ENCODE measurements around the gene ZNF830.

The ZNF830 gene

DNA sequence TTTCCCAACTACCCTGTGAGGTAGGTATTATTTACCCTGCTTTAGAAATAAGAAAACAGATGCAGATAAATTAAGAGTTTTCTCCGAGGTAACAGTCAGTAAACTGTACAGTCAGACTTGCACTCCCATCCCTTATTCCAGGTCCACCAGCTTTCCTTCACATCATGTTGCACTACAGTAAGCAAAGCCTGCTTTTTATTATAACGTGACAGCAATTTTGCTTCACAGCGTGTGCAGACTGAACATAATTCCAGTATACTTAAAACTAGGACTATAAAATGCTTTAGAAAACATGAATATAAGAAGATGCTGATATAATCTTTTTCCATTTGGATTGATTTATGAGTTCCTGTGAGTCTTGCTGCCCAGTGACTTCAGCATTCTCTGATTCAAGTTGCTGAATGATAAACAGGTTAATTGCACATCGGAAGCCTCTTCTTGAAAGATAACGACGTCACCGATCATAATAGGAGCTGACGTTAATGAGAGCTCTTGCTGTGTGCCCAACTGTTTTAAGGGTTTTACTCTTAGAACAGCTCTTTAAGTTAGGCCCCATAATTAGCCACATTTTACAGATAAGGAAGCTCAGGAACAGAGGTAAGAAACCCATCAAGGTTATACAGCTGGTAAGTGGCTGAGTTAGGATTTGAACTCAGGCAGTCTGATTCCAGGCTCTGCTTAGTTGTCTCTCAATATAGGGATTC is 20.4 kb downstream of the ZNF830 start:
- TF ChIP-seq ISL1 (CRISPR knock-in tag; IDR thresholded peaks at IDR 0.05) (peak; percentile 49), ZNF8 (CRISPR knock-in tag; IDR thresholded peaks at IDR 0.05) (no peak)
- peak; percentile 34 for ATAC-seq

- no peak for ATAC-seq
- no peak for TF ChIP-seq BACH2 (CRISPR knock-in tag; IDR thresholded peaks at IDR 0.05; ENCODE audit: borderline replicate concordance)
- TF ChIP-seq ISL1 (CRISPR knock-in tag; IDR thresholded peaks at IDR 0.05) = no peak
- TF ChIP-seq ZFP3 (CRISPR knock-in tag; IDR thresholded peaks at IDR 0.05) = no peak
- TF ChIP-seq GLIS3 (CRISPR knock-in tag; IDR thresholded peaks at IDR 0.05) = no peak
- TF ChIP-seq, protein P1, sequence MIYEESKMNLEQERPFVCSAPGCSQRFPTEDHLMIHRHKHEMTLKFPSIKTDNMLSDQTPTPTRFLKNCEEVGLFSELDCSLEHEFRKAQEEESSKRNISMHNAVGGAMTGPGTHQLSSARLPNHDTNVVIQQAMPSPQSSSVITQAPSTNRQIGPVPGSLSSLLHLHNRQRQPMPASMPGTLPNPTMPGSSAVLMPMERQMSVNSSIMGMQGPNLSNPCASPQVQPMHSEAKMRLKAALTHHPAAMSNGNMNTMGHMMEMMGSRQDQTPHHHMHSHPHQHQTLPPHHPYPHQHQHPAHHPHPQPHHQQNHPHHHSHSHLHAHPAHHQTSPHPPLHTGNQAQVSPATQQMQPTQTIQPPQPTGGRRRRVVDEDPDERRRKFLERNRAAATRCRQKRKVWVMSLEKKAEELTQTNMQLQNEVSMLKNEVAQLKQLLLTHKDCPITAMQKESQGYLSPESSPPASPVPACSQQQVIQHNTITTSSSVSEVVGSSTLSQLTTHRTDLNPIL (CRISPR knock-in tag; IDR thresholded peaks at IDR 0.05; ENCODE audit: low read depth) = no peak
- TF ChIP-seq, protein P2, sequence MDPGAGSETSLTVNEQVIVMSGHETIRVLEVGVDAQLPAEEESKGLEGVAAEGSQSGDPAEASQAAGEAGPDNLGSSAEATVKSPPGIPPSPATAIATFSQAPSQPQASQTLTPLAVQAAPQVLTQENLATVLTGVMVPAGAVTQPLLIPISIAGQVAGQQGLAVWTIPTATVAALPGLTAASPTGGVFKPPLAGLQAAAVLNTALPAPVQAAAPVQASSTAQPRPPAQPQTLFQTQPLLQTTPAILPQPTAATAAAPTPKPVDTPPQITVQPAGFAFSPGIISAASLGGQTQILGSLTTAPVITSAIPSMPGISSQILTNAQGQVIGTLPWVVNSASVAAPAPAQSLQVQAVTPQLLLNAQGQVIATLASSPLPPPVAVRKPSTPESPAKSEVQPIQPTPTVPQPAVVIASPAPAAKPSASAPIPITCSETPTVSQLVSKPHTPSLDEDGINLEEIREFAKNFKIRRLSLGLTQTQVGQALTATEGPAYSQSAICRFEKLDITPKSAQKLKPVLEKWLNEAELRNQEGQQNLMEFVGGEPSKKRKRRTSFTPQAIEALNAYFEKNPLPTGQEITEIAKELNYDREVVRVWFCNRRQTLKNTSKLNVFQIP (CRISPR knock-in tag; IDR thresholded peaks at IDR 0.05; ENCODE audit: borderline replicate concordance, low read depth) = no peak
- TF ChIP-seq SNAI2 (CRISPR knock-in tag; IDR thresholded peaks at IDR 0.05) = no peak
- no peak for TF ChIP-seq ZNF565 (CRISPR knock-in tag; conservative IDR thresholded peaks at IDR 0.05; ENCODE audit: low read depth)
- TF ChIP-seq TOX (CRISPR knock-in tag; IDR thresholded peaks at IDR 0.05; ENCODE audit: borderline replicate concordance) = no peak
- no peak for TF ChIP-seq ESRRG (CRISPR knock-in tag; IDR thresholded peaks at IDR 0.05)
- no peak for TF ChIP-seq RARB (CRISPR knock-in tag; IDR thresholded peaks at IDR 0.05)
- TF ChIP-seq ZNF70 (CRISPR knock-in tag; IDR thresholded peaks at IDR 0.05) = no peak
- TF ChIP-seq OSR1 (CRISPR knock-in tag; IDR thresholded peaks at IDR 0.05) = no peak
- TF ChIP-seq TSHZ2 (CRISPR knock-in tag; IDR thresholded peaks at IDR 0.05) = no peak
- TF ChIP-seq TCF4 (CRISPR knock-in tag; IDR thresholded peaks at IDR 0.05; ENCODE audit: borderline replicate concordance) = no peak
- no peak for TF ChIP-seq CSDC2 (CRISPR knock-in tag; IDR thresholded peaks at IDR 0.05)
- no peak for TF ChIP-seq ARNTL (CRISPR knock-in tag; IDR thresholded peaks at IDR 0.05; ENCODE audit: borderline replicate concordance, low read depth)
These were observed 25.9 kb downstream of the ZNF830 start for GRCh38 chr17:34987232-34987631.

GRCh38 chr17:34988644-34989043 is 27.3 kb downstream of the ZNF830 start:
- TF ChIP-seq TCF4 (CRISPR knock-in tag; IDR thresholded peaks at IDR 0.05; ENCODE audit: borderline replicate concordance) = no peak
- TF ChIP-seq BACH2 (CRISPR knock-in tag; IDR thresholded peaks at IDR 0.05; ENCODE audit: borderline replicate concordance) = no peak
- TF ChIP-seq ESRRG (CRISPR knock-in tag; IDR thresholded peaks at IDR 0.05) = no peak
- TF ChIP-seq CSDC2 (CRISPR knock-in tag; IDR thresholded peaks at IDR 0.05) = no peak
- TF ChIP-seq TSHZ2 (CRISPR knock-in tag; IDR thresholded peaks at IDR 0.05) = no peak
- TF ChIP-seq ZFP30 (CRISPR knock-in tag; IDR thresholded peaks at IDR 0.05) = no peak
- no peak for TF ChIP-seq ZNF565 (CRISPR knock-in tag; conservative IDR thresholded peaks at IDR 0.05; ENCODE audit: low read depth)
- no peak for TF ChIP-seq ZNF8 (CRISPR knock-in tag; IDR thresholded peaks at IDR 0.05)
- TF ChIP-seq, protein P2 (CRISPR knock-in tag; IDR thresholded peaks at IDR 0.05; ENCODE audit: borderline replicate concordance, low read depth) = no peak
- no peak for TF ChIP-seq ZC3H10 (CRISPR knock-in tag; IDR thresholded peaks at IDR 0.05)
- TF ChIP-seq ZFP3 (CRISPR knock-in tag; IDR thresholded peaks at IDR 0.05) = no peak

More at GRCh38 chr17:34988644-34989043, 27.3 kb downstream of the ZNF830 start:
- ATAC-seq = no peak
